Measurements from ENCODE around the gene KRTAP23-1.

The KRTAP23-1 gene

DNA sequence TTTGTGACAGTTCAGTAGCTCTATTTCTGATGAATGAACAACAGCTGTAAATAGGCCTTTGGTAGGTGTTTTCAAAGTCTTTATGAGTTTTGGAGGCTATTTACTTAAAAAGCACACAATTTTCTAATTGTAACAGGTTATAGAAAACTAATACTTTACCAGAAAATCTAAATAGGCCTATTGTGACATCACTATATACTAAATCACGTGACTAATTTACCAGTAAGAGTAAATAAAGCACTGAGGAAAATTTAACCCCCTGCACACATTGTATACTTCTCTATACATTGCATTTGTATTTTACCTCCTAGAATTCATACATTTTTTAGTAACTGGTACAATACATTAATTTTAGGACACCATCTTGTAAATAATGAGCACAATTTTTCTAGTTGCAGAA lies 43.3 kb downstream of the KRTAP23-1 start:
- no peak for DNase-seq
